ENCODE measurements around the gene REN.

REN gene

GRCh38 chr1:204166219-204166618 lies at the start of gene REN:
REN (minus strand) TSS chr1:204166337; CDS start chr1:204166293, 44 bp downstream.
- no peak for DNase-seq

GRCh38 chr1:204213668-204214662 lies 47.8 kb upstream of the REN start, which contains the start of gene GOLT1A:
GOLT1A (minus strand) TSS chr1:204213988; CDS start chr1:204213906, 82 bp downstream.
- DNase-seq: peak; percentile 67

DNA sequence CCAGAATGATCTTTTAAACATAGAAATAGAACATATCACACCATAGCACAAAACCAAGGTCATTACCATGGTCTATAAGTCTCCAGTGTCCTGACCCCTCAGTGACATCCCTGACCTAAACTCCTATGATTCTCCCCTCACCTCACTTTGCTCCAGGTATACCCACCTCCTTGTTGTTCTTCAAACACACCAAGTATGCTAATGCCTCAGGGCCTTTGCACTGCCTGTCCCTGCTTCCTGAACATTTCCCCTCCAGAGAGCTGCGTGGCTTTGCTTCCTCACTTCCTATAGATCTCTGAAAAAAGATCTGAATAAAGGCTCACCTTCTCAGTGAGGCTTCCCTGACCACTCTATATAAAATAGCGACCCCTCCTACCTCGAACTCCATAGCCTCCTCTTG lies 46.6 kb upstream of the REN start:
- no peak for DNase-seq

GRCh38 chr1:204211046-204211445 lies 44.9 kb upstream of the REN start:
- no peak for DNase-seq

- DNase-seq: peak; percentile 27
Observed at GRCh38 chr1:204207136-204207616, 41.0 kb upstream of the REN start.

GRCh38 chr1:204206121-204206520 lies 40.0 kb upstream of the REN start:
- no peak for DNase-seq

DNA sequence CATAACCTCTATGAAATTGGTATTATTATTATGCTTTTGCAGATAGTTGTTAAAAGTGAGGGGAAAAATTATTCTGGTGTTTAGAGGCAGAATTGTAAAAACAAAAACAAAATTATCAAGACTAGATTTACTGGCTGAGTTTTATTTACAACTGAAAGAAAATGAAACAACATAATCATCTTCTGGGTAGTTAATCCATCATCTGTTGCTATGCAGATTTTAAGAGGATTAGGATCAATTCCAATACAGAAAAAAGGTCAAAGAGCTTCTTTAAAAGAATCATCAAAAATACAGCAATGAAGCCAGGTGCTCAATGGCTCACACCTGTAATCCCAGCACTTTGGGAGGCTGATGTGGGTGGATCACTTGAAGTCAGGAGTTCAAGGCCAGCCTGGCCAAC lies 39.3 kb upstream of the REN start:
- no peak for DNase-seq

GRCh38 chr1:204204944-204205343 lies 38.8 kb upstream of the REN start:
- no peak for DNase-seq

DNA sequence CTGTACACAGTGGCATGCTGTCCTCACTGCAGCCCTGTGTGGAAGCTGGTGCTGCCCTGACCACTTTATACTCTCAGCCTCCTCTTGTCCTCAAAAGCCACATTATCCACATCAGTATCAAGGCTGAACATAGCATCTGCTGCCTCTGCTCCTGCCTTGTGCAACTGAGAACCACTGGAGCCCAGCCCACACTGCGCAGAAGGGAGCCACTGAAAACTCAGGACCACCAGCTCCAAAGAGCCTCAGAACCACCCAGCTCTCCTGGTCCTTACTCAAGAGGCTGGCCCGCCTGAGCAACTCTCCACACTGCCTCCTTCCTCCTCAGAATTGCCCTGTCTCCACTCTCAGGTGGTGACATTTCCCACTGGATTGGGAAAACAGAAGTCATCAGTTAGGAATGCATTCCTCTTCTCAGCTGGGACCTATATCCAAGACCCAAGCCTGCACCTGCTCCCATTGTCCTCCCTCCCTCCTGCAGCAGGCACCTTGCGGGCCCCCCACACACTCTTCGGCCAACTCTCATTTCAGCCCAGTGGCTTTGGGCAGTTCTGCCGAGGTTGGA lies 37.1 kb upstream of the REN start:
- DNase-seq: no peak

DNA sequence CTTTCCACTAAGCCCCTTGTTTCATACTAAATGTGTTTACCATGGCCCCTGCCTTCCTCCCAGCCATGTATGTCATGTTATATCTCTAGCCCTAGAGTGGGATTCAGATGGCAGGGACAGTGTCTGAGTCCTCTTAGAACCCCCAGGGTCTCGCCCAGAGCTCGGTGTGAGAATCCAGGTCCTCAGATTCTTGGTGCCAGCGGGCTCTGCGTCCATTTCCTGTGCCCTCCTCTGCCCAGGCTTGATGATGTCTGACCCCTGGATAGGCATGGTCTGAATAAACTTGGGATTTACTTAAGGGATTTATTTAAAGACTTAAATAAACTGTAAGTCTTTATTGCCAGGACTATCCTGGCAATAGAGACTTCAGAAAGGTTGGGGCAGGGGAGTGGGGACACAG lies 36.3 kb upstream of the REN start:
- no peak for DNase-seq

GRCh38 chr1:204201348-204202040 lies 35.4 kb upstream of the REN start:
- DNase-seq: no peak

GRCh38 chr1:204199579-204199978 lies 33.4 kb upstream of the REN start:
- DNase-seq: no peak

DNA sequence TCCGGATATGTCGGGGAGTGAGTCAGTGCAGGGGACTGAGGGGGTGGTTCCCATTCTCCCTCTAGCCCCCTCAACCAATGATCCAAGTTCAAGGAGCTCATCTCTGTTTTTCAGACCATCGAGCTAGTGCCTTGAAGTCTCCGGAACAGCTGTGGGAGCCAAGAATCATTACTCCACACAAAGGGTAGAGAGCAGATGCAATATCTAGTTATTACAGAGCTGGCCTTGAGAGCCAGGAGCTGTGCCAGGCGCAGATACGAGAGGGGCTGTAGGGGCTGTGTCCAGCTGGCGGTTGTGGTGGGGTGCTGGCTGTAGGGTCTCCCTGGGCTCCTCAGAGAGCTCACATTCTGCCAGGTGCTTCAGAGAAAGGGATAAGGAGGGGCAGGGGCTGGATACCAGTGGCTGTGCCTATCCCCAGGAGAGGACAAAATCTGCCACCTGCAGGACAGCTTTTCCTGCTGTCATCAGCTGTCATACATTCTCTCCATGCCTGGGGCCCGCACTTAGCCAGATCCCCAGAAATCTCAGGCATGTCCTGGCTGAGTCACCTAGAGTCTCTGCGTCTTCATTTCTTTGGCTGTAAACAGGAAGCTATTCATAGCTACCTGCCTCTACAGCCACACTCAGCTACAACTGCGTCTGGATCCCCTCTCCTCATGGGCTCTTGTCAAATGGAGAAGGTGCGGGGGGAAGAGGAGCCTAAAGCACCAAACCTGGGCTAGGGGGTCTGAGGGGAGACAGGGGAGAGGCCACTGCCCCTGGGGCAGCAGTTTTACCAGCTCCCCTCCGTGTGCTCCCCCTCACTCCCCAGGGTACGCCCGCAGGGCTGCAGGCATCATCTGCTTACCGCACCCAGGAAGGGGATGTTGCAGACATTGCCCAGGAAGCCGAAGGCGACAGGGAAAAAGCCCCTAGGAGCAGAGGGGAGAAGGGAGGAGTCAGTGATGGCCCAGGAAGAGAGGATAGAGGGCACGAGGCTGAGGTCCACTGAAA lies 32.5 kb upstream of the REN start:
- DNase-seq: no peak

DNA sequence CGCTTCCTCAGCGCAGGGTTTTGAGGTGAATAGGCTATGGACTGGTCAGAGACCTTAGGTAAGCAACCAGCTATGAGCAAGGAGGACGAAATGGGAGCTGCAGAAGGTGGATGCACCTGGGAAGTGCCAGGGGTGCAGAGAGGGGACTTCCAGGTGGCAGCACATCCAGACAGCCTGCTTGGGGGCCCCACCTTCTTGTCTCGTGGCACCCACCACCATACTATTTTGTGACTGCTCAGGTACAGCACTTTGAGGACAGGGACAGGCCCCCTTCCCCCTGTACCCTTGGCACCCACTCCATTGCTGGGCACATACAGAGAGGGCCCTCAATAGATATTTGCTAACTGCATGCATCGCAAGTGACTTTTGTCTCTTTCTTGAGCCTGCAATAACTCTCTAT lies 30.9 kb upstream of the REN start:
- DNase-seq: no peak

DNA sequence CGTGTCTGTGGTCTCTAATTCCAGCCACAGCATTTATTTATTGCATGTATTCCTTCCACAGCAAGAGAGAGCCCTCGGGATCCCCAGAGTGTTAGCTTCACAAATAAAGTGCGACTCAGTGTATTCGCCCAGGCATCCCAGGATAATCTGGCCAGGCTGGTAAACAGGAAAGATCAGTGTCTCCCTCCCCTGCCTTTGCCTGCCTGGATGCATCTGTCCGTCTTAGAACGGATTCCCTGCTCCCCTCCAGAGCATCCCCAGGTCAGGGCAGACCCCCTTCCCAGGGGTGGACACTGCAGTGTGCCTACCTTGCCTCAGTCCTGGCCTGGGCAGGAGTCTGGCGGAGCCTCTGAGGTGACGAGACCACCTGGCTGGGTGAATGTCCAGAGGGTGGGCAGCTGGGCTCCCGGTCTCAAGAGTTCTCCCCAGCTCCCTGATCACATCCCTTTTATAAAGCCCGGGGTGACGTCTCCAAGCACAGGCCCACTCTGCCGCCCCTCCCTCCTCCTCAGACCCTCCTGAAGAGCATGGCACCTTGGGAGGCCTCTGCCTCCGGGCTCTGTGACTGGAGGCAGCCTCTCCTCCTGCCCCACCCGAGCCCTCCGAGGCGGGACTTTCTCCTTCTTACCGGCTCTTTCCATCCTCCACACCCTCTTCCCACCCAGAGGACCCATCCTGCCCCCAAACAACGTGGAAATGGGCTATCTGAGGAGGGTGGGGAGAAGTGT lies 30.1 kb upstream of the REN start, which contains the start of gene KISS1:
Gene KISS1 (minus strand): TSS at position 424 of the 728 bp plus-strand sequence. CDS start 3,615 bp downstream, outside the sequence.
- no peak for DNase-seq

- no peak for DNase-seq
Observed at GRCh38 chr1:204194771-204195170, 28.6 kb upstream of the REN start.

DNA sequence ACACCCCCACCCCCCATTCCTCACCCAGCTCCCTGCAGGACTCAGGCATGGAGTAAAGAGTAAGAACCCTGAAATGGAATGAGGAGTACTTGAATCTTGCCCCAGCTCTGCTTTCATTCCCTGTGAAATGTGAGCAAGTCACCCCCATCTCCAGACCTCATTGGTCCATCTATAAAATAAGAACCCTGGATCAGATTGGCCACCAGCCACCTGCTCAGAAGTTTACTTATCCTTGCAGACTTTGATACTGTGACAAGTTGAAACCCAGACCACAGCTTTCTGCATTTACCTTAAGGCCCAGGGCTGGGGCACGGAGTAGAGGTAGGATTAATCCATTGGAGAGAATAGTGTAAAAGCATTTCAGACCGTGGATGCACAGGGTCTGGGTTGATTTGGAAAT lies 27.9 kb upstream of the REN start:
- DNase-seq: no peak

DNA sequence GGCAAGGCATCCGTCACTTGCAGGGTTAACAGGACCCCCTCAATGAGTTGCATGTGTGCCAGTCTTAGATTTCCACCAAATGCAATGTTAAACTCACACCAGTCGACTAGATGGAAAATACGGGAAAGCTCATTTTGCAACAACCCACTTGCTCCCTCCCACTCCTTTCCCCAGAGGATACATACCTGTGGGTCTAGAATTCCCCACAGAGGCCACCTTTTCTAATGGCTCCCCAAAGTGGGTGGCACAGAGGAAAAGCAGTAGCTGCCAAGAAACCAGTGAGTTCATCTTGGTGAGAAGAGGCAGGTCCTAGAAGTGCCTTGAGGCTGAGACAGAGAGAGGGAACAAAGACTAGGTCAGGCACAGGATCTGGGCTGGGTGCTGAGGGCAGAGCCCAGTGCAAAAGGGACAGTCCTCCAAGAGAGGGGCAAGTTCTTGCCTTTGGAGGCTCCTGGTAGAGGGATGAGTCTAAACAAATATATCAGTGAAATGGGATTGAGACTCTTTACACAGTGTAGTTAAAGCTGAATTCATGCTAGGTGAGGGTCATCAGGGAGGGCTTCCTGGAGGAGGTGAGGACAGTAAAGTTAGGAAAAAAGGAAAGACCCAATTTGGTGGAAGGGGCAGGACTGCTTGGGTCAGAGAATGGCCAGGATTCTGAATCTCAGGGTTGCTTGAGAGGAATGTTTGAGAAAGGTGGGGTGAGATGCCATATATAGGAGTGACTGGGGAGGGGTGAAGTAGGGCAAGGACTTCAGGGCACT lies 26.6 kb upstream of the REN start:
- DNase-seq: no peak

DNA sequence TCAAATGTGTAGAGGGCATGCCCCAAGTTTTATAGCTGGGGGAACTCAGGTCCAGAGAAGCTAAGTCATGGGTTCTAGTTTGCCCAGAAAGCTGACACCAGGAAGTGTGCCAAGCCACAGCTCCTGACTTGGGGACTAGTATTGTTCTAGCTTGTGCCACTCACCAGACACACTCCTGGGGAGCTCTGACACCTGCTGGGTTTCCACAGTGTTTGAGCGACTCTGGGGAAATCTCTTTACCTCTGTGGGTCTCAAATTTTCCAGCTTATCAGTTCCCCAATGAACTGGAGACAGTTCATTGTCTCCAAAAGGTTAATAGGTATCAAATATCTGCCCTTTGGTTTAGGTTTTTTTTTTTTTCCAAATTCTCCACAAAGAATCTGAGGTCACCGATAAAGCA lies 25.9 kb upstream of the REN start:
- DNase-seq: no peak

- DNase-seq: no peak
Observed at GRCh38 chr1:204191456-204191855, 25.3 kb upstream of the REN start.

All from hematopoietic multipotent progenitor cell treated with erythropoietin and hydrocortisone succinate and interleukin-3 and kit ligand, for 8 days (in vitro differentiated cells).